ENCODE data around the gene BTG4. TPM values are rescaled to one million over a fixed set of nuclear protein-coding genes. Genes with fewer than 3 reads are reported as not detected.

Gene BTG4
- total RNA-seq, 1 donor from 2014 or later = 0.50 TPM

DNA sequence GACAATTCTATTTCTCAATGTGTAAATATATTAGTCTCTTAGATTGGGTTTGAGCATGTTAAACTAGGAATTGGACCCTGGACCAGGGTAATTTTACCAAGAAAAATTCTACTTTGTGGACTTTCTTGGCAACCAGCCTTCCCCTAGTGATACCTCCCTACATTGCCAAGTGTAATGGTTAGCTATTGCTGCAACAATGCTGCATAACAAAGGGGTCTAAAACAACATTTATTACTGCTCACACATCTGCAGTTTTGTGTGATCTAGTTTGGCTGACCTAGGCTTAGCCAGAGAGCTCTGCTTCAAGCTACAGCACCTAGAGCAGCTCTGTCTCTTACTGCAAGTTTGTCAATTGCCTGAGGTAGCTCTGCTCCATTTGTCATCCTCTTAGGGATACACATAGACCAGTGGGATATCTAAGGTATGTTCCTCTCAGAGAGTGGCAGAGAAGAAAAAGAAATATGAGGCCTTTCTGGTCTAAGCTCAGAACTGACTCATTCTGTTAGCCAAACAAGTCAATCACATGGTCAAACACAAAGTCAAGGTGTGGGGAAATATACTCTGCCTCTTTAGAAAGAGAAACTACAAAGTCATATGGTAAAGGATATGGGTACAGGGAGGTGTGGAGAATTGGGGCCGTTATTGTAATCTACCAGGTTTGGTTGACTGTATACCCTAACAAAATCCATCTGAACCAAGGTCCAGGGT is 26.4 kb upstream of the BTG4 start:
- no peak for DNase-seq (ENCODE audit: low read depth)
- TF ChIP-seq CTCF (IDR thresholded peaks at IDR 0.05; ENCODE audit: insufficient read depth, low read depth, low read length) = no peak
- TF ChIP-seq EZH2 (IDR thresholded peaks at IDR 0.05; ENCODE audit: insufficient read depth, low read length) = no peak
- Histone ChIP-seq H3K4me2 (ENCODE audit: low read length) (no peak overlapping the region), H2AFZ (ENCODE audit: low read depth, low read length) (no peak overlapping the region), H3K9ac (ENCODE audit: low read length) (no peak overlapping the region), H3K27me3 (ENCODE audit: insufficient read depth, low read length) (no peaks in the 10 kb centered on the region), H3K4me1 (ENCODE audit: insufficient read depth, low read length) (peaks cover 25% of the 10 kb centered on the region), H4K20me1 (ENCODE audit: insufficient read depth, low read length) (peaks cover 10% of the 10 kb centered on the region), H3K36me3 (ENCODE audit: insufficient read depth, low read length) (no peaks in the 10 kb centered on the region), H3K79me2 (ENCODE audit: insufficient read depth, low read length) (peaks cover 17% of the 10 kb centered on the region), H3K4me3 (ENCODE audit: insufficient read depth, low read depth, low read length) (no peak overlapping the region), H3K9me3 (ENCODE audit: insufficient read depth, low read depth, low read length) (no peaks in the 10 kb centered on the region), H3K27ac (ENCODE audit: low read depth, low read length) (no peak overlapping the region)
- Mint-ChIP-seq H3K36me3 (ENCODE audit: low read depth, unreplicated experiment) (peaks cover under 1% of the 10 kb centered on the region), H3K27ac (ENCODE audit: unreplicated experiment) (no peak overlapping the region), H3K4me1 (ENCODE audit: low read depth, unreplicated experiment) (peaks cover 14% of the 10 kb centered on the region), H3K27me3 (ENCODE audit: low read depth, unreplicated experiment) (no peaks in the 10 kb centered on the region), H3K4me3 (ENCODE audit: unreplicated experiment) (no peak overlapping the region), H3K9me3 (ENCODE audit: unreplicated experiment) (peaks cover 3% of the 10 kb centered on the region)
- FAIRE-seq = no peak

DNA sequence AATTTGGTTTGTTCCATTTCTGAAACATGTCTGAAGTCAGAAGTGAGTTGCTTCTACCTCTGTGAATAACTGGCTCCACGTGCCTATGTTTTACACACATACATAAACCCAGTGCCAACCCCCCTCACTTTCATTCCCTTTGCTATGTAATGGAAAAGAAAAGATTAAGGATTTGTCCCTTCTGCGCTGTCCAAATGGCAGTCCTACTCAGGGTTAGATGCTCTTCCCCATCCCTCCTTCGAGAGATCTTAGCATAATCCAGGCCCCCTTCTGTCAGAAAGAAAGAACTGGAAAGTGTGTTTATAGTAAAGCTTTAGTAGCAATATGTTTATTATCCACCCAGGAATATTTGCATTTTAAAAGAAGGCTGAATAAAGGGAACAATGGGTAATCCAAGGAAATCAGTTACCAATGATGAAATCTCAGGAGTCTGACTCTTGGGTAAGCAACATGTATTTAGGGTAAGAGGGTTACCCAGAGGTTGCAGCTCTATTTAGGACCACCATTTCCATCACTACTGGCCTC is 25.2 kb upstream of the BTG4 start:
- Mint-ChIP-seq H3K27ac (ENCODE audit: unreplicated experiment) (no peak overlapping the region), H3K9me3 (ENCODE audit: unreplicated experiment) (peaks cover 3% of the 10 kb centered on the region), H3K4me1 (ENCODE audit: low read depth, unreplicated experiment) (peaks cover 15% of the 10 kb centered on the region), H3K4me3 (ENCODE audit: unreplicated experiment) (no peak overlapping the region), H3K36me3 (ENCODE audit: low read depth, unreplicated experiment) (no peaks in the 10 kb centered on the region), H3K27me3 (ENCODE audit: low read depth, unreplicated experiment) (no peaks in the 10 kb centered on the region)
- Histone ChIP-seq H3K9ac (ENCODE audit: low read length) (no peak overlapping the region), H3K36me3 (ENCODE audit: insufficient read depth, low read length) (no peaks in the 10 kb centered on the region), H3K27ac (ENCODE audit: low read depth, low read length) (no peak overlapping the region), H4K20me1 (ENCODE audit: insufficient read depth, low read length) (peaks cover 5% of the 10 kb centered on the region), H3K4me3 (ENCODE audit: insufficient read depth, low read depth, low read length) (no peak overlapping the region), H3K4me2 (ENCODE audit: low read length) (no peak overlapping the region), H2AFZ (ENCODE audit: low read depth, low read length) (no peak overlapping the region), H3K9me3 (ENCODE audit: insufficient read depth, low read depth, low read length) (no peaks in the 10 kb centered on the region), H3K4me1 (ENCODE audit: insufficient read depth, low read length) (peaks cover 21% of the 10 kb centered on the region), H3K27me3 (ENCODE audit: insufficient read depth, low read length) (no peaks in the 10 kb centered on the region), H3K79me2 (ENCODE audit: insufficient read depth, low read length) (peaks cover 7% of the 10 kb centered on the region)
- FAIRE-seq = no peak
- DNase-seq (ENCODE audit: low read depth) = no peak
- no peak for TF ChIP-seq EZH2 (IDR thresholded peaks at IDR 0.05; ENCODE audit: insufficient read depth, low read length)
- TF ChIP-seq CTCF (IDR thresholded peaks at IDR 0.05; ENCODE audit: insufficient read depth, low read depth, low read length) = no peak

DNA sequence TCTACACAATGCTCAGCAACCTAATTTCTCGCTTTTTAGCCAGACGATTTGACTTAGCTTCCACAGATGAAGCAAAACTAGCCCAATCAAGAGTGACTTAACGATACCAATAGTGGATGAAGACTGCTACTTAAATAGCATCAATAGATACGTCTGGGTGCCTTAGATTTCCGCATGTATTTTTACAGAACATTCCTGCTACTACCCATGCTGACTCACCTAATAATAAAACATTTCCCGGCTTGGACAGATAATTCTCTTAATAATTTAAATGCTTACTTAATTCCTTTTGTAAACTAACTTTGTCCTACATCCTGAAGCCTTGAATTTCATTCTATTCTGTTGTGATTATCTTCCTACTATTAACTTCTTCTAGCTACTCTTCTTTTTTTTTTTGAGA is 23.1 kb upstream of the BTG4 start:
- Histone ChIP-seq H2AFZ (ENCODE audit: low read depth, low read length) (no peak overlapping the region), H3K36me3 (ENCODE audit: insufficient read depth, low read length) (no peaks in the 10 kb centered on the region), H3K27me3 (ENCODE audit: insufficient read depth, low read length) (no peaks in the 10 kb centered on the region), H3K79me2 (ENCODE audit: insufficient read depth, low read length) (no peaks in the 10 kb centered on the region), H4K20me1 (ENCODE audit: insufficient read depth, low read length) (no peaks in the 10 kb centered on the region), H3K9ac (ENCODE audit: low read length) (no peak overlapping the region), H3K9me3 (ENCODE audit: insufficient read depth, low read depth, low read length) (no peaks in the 10 kb centered on the region), H3K27ac (ENCODE audit: low read depth, low read length) (no peak overlapping the region), H3K4me1 (ENCODE audit: insufficient read depth, low read length) (peaks cover 24% of the 10 kb centered on the region), H3K4me3 (ENCODE audit: insufficient read depth, low read depth, low read length) (no peak overlapping the region), H3K4me2 (ENCODE audit: low read length) (no peak overlapping the region)
- TF ChIP-seq CTCF (IDR thresholded peaks at IDR 0.05; ENCODE audit: insufficient read depth, low read depth, low read length) = no peak
- TF ChIP-seq EZH2 (IDR thresholded peaks at IDR 0.05; ENCODE audit: insufficient read depth, low read length) = no peak
- peaks cover 22% of the 10 kb centered on the region for H3K4me1 Mint-ChIP-seq (ENCODE audit: low read depth, unreplicated experiment)
- H3K9me3 Mint-ChIP-seq (ENCODE audit: unreplicated experiment) = peaks cover 3% of the 10 kb centered on the region
- H3K27ac Mint-ChIP-seq (ENCODE audit: unreplicated experiment) = no peak overlapping the region
- no peak for DNase-seq (ENCODE audit: low read depth)
- no peaks in the 10 kb centered on the region for H3K27me3 Mint-ChIP-seq (ENCODE audit: low read depth, unreplicated experiment)
- H3K36me3 Mint-ChIP-seq (ENCODE audit: low read depth, unreplicated experiment) = no peaks in the 10 kb centered on the region
- H3K4me3 Mint-ChIP-seq (ENCODE audit: unreplicated experiment) = no peak overlapping the region
- no peak for FAIRE-seq
